ENCODE results near the gene UQCC3.

The UQCC3 gene

GRCh38 chr11:62671608-62672389 is at the start of gene UQCC3, which contains the start of gene LBHD1:
TSS of gene UQCC3 (plus strand) at chr11:62671673. CDS start at chr11:62671746, 73 bp downstream.
TSS of gene LBHD1 (minus strand) at chr11:62672267. CDS start at chr11:62670031, 2,236 bp downstream.
- Histone ChIP-seq H3K36me3 (ENCODE audit: control insufficient read depth, insufficient read depth, low read length, severe bottlenecking) (peaks cover 31% of the 10 kb centered on the region), H3K27me3 (replicated peaks; ENCODE audit: control insufficient read depth, insufficient read depth, low read length) (no peaks in the 10 kb centered on the region), H3K4me1 (ENCODE audit: control insufficient read depth, insufficient read depth, low read length) (peaks cover 41% of the 10 kb centered on the region), H3K9me3 (ENCODE audit: control insufficient read depth, low read length) (no peaks in the 10 kb centered on the region), H3K4me3 (ENCODE audit: low read length) (peak within 1 kb of the TSS; percentile 92), H3K9ac (ENCODE audit: low read length) (peak within 1 kb of the TSS; percentile 96)
- peak; percentile 91 for DNase-seq (ENCODE audit: low read depth)

- Histone ChIP-seq H3K9me3 (ENCODE audit: control insufficient read depth, low read length) (no peaks in the 10 kb centered on the region), H3K27me3 (replicated peaks; ENCODE audit: control insufficient read depth, insufficient read depth, low read length) (no peaks in the 10 kb centered on the region), H3K4me1 (ENCODE audit: control insufficient read depth, insufficient read depth, low read length) (peaks cover 22% of the 10 kb centered on the region), H3K36me3 (ENCODE audit: control insufficient read depth, insufficient read depth, low read length, severe bottlenecking) (peaks cover 27% of the 10 kb centered on the region), H3K4me3 (ENCODE audit: low read length) (peak overlapping the region; percentile 93), H3K9ac (ENCODE audit: low read length) (peak overlapping the region; percentile 97)
- no peak for DNase-seq (ENCODE audit: low read depth)
Measured at GRCh38 chr11:62622476-62623089, 48.9 kb upstream of the UQCC3 start.

GRCh38 chr11:62627713-62628112 is 43.8 kb upstream of the UQCC3 start:
- Histone ChIP-seq H3K4me3 (ENCODE audit: low read length) (no peak overlapping the region), H3K4me1 (ENCODE audit: control insufficient read depth, insufficient read depth, low read length) (peaks cover 1% of the 10 kb centered on the region), H3K36me3 (ENCODE audit: control insufficient read depth, insufficient read depth, low read length, severe bottlenecking) (peaks cover 78% of the 10 kb centered on the region), H3K27me3 (replicated peaks; ENCODE audit: control insufficient read depth, insufficient read depth, low read length) (no peaks in the 10 kb centered on the region), H3K9ac (ENCODE audit: low read length) (no peak overlapping the region), H3K9me3 (ENCODE audit: control insufficient read depth, low read length) (no peaks in the 10 kb centered on the region)
- DNase-seq (ENCODE audit: low read depth): no peak

- Histone ChIP-seq H3K36me3 (ENCODE audit: control insufficient read depth, insufficient read depth, low read length, severe bottlenecking) (peaks cover 97% of the 10 kb centered on the region), H3K4me1 (ENCODE audit: control insufficient read depth, insufficient read depth, low read length) (no peaks in the 10 kb centered on the region), H3K27me3 (replicated peaks; ENCODE audit: control insufficient read depth, insufficient read depth, low read length) (no peaks in the 10 kb centered on the region), H3K9ac (ENCODE audit: low read length) (no peak overlapping the region), H3K4me3 (ENCODE audit: low read length) (no peak overlapping the region), H3K9me3 (ENCODE audit: control insufficient read depth, low read length) (no peaks in the 10 kb centered on the region)
- DNase-seq (ENCODE audit: low read depth): no peak
Measured at GRCh38 chr11:62632492-62632891, 39.0 kb upstream of the UQCC3 start.

GRCh38 chr11:62644220-62644619 is 27.3 kb upstream of the UQCC3 start:
- Histone ChIP-seq H3K4me1 (ENCODE audit: control insufficient read depth, insufficient read depth, low read length) (peaks cover 30% of the 10 kb centered on the region), H3K36me3 (ENCODE audit: control insufficient read depth, insufficient read depth, low read length, severe bottlenecking) (peaks cover 30% of the 10 kb centered on the region), H3K9me3 (ENCODE audit: control insufficient read depth, low read length) (no peaks in the 10 kb centered on the region), H3K9ac (ENCODE audit: low read length) (peak overlapping the region; percentile 99), H3K27me3 (replicated peaks; ENCODE audit: control insufficient read depth, insufficient read depth, low read length) (no peaks in the 10 kb centered on the region), H3K4me3 (ENCODE audit: low read length) (no peak overlapping the region)
- DNase-seq (ENCODE audit: low read depth): no peak

- H3K36me3 ChIP-seq (ENCODE audit: control insufficient read depth, insufficient read depth, low read length, severe bottlenecking): peaks cover 31% of the 10 kb centered on the region
- H3K9ac ChIP-seq (ENCODE audit: low read length): peak overlapping the region; percentile 99
- no peaks in the 10 kb centered on the region for H3K9me3 ChIP-seq (ENCODE audit: control insufficient read depth, low read length)
- DNase-seq (ENCODE audit: low read depth): no peak
- H3K27me3 ChIP-seq (replicated peaks; ENCODE audit: control insufficient read depth, insufficient read depth, low read length): no peaks in the 10 kb centered on the region
- H3K4me1 ChIP-seq (ENCODE audit: control insufficient read depth, insufficient read depth, low read length): peaks cover 30% of the 10 kb centered on the region
- peak overlapping the region; percentile 95 for H3K4me3 ChIP-seq (ENCODE audit: low read length)
Measured at GRCh38 chr11:62645671-62645945, 25.9 kb upstream of the UQCC3 start.

GRCh38 chr11:62645946-62646824 is 25.3 kb upstream of the UQCC3 start, which contains the start of gene GANAB:
TSS of gene GANAB (minus strand) at chr11:62646613. CDS start at chr11:62646599, 14 bp downstream.
- Histone ChIP-seq H3K4me3 (ENCODE audit: low read length) (peak within 1 kb of the TSS; percentile 95), H3K27me3 (replicated peaks; ENCODE audit: control insufficient read depth, insufficient read depth, low read length) (no peaks in the 10 kb centered on the region), H3K4me1 (ENCODE audit: control insufficient read depth, insufficient read depth, low read length) (peaks cover 30% of the 10 kb centered on the region), H3K9me3 (ENCODE audit: control insufficient read depth, low read length) (no peaks in the 10 kb centered on the region), H3K9ac (ENCODE audit: low read length) (peak within 1 kb of the TSS; percentile 99), H3K36me3 (ENCODE audit: control insufficient read depth, insufficient read depth, low read length, severe bottlenecking) (peaks cover 31% of the 10 kb centered on the region)
- DNase-seq (ENCODE audit: low read depth): peak; percentile 100

GRCh38 chr11:62646825-62647608 is 24.5 kb upstream of the UQCC3 start:
- no peak for DNase-seq (ENCODE audit: low read depth)
- Histone ChIP-seq H3K36me3 (ENCODE audit: control insufficient read depth, insufficient read depth, low read length, severe bottlenecking) (peaks cover 31% of the 10 kb centered on the region), H3K9ac (ENCODE audit: low read length) (peak overlapping the region; percentile 67), H3K9me3 (ENCODE audit: control insufficient read depth, low read length) (no peaks in the 10 kb centered on the region), H3K4me1 (ENCODE audit: control insufficient read depth, insufficient read depth, low read length) (peaks cover 36% of the 10 kb centered on the region), H3K27me3 (replicated peaks; ENCODE audit: control insufficient read depth, insufficient read depth, low read length) (no peaks in the 10 kb centered on the region), H3K4me3 (ENCODE audit: low read length) (peak overlapping the region; percentile 55)

GRCh38 chr11:62647609-62648005 is 23.9 kb upstream of the UQCC3 start:
- peaks cover 41% of the 10 kb centered on the region for H3K4me1 ChIP-seq (ENCODE audit: control insufficient read depth, insufficient read depth, low read length)
- H3K4me3 ChIP-seq (ENCODE audit: low read length): no peak overlapping the region
- DNase-seq (ENCODE audit: low read depth): no peak
- no peaks in the 10 kb centered on the region for H3K9me3 ChIP-seq (ENCODE audit: control insufficient read depth, low read length)
- peaks cover 31% of the 10 kb centered on the region for H3K36me3 ChIP-seq (ENCODE audit: control insufficient read depth, insufficient read depth, low read length, severe bottlenecking)
- no peaks in the 10 kb centered on the region for H3K27me3 ChIP-seq (replicated peaks; ENCODE audit: control insufficient read depth, insufficient read depth, low read length)
- peak overlapping the region; percentile 67 for H3K9ac ChIP-seq (ENCODE audit: low read length)

- no peak overlapping the region for H3K4me3 ChIP-seq (ENCODE audit: low read length)
- no peaks in the 10 kb centered on the region for H3K9me3 ChIP-seq (ENCODE audit: control insufficient read depth, low read length)
- no peak for DNase-seq (ENCODE audit: low read depth)
- H3K4me1 ChIP-seq (ENCODE audit: control insufficient read depth, insufficient read depth, low read length): peaks cover 40% of the 10 kb centered on the region
- H3K9ac ChIP-seq (ENCODE audit: low read length): no peak overlapping the region
- H3K27me3 ChIP-seq (replicated peaks; ENCODE audit: control insufficient read depth, insufficient read depth, low read length): no peaks in the 10 kb centered on the region
- H3K36me3 ChIP-seq (ENCODE audit: control insufficient read depth, insufficient read depth, low read length, severe bottlenecking): peaks cover 25% of the 10 kb centered on the region
Measured at GRCh38 chr11:62648185-62648966, 23.1 kb upstream of the UQCC3 start.

Data from adipocyte (in vitro differentiated cells).